Panc1 (cell line): Measurements from ENCODE around the gene TPSB2. TPM values are rescaled to one million over a fixed set of nuclear protein-coding genes. Genes with fewer than 3 reads are reported as not detected.
"Not testable (repeated sequence)": the region's sequence is repeated elsewhere in the genome, so short reads cannot be mapped to it uniquely, and the experiment has no call there.

Experiments
- ATAC-seq: fragments of 200-7000 bp; cut with Tn5 transposase; 2 replicates; pipeline ENCODE4 v1.9.1; 2020; ENCODE audit warnings: mild to moderate bottlenecking, moderate library complexity
- BruUV-seq: library from RNA; stranded (reverse); fragments of 400-500 nt; replicated peaks from 2 replicates; lab custom pipeline; 2021; lab: Mats Ljungman, UMichigan
- CTCF ChIA-PET: fragments of 300-600 bp; sonication (Branson Sonifier 250); formaldehyde crosslinking; loops from one replicate; lab custom pipeline; 2022; ENCODE audit warnings: antibody characterized with exemption; lab: Charles Lee
- POLR2A ChIA-PET: fragments of 300-600 bp; sonication (Branson Sonifier 250); formaldehyde crosslinking; loops from one replicate; lab custom pipeline; 2022; ENCODE audit warnings: antibody characterized with exemption; lab: Charles Lee
- DNase-seq: peaks from one replicate; pipeline ENCODE4 v3.0.0-alpha.2; 2010; ENCODE audit warnings: low read depth, low spot score
- H3K27ac ChIP-seq: 2 replicates; pipeline ENCODE4 v1.5.1; 2011; ENCODE audit warnings: mild to moderate bottlenecking, low read length, inconsistent platforms
- H3K27me3 ChIP-seq: fragments of 200-500 bp; sonication (Bioruptor generic); 2 replicates; pipeline ENCODE4 v1.6.0; 2014; ENCODE audit warnings: low read length, inconsistent platforms; ENCODE audit not compliant: control insufficient read depth, insufficient read depth
- H3K36me3 ChIP-seq: fragments of 200-500 bp; sonication (Bioruptor generic); 2 replicates; pipeline ENCODE4 v1.5.1; 2014; ENCODE audit warnings: inconsistent platforms, mild to moderate bottlenecking, low read length, moderate library complexity; ENCODE audit not compliant: control insufficient read depth, insufficient read depth
- H3K4me1 ChIP-seq: 2 replicates; pipeline ENCODE4 v1.5.1; 2011; ENCODE audit warnings: inconsistent platforms, mild to moderate bottlenecking, low read length, moderate library complexity; ENCODE audit not compliant: control insufficient read depth, insufficient read depth
- H3K4me3 ChIP-seq, 2 experiments: 2 replicates each; pipeline ENCODE4 v1.5.1; 2011 to 2012; ENCODE audit warnings: low read depth in 2 of 2, low read length in 2 of 2, mild to moderate bottlenecking in 2 of 2, inconsistent platforms in 1 of 2, moderate library complexity in 1 of 2
- H3K9me3 ChIP-seq: fragments of 200-500 bp; sonication (Bioruptor generic); 2 replicates; pipeline ENCODE4 v1.5.1; 2014; ENCODE audit warnings: low read depth, mild to moderate bottlenecking, inconsistent platforms, low read length, moderate library complexity; ENCODE audit not compliant: control insufficient read depth, insufficient read depth
- POLR2AphosphoS5 ChIP-seq: IDR thresholded peaks from 2 replicates; pipeline ENCODE4 v1.6.1; 2012; ENCODE audit warnings: mild to moderate bottlenecking, low read depth, low read length, moderate library complexity
- SIN3A ChIP-seq: IDR thresholded peaks from 2 replicates; pipeline ENCODE4 v1.6.1; 2012; ENCODE audit warnings: low read depth, mild to moderate bottlenecking, low read length, moderate library complexity, borderline replicate concordance; ENCODE audit not compliant: insufficient read depth
- TCF7L2 ChIP-seq: IDR thresholded peaks from 2 replicates; pipeline ENCODE4 v1.6.1; 2011; ENCODE audit warnings: mild to moderate bottlenecking, low read depth, low read length, inconsistent platforms
- in situ Hi-C: cut with HindIII; loops from 2 replicates; pipeline ENCODE4 v1.10.0; 2016; ENCODE audit warnings: low sequenced_read_pairs, low pct_unique_long_range_greater_than_20kb
- intact Hi-C: fragments of 100-400 bp; cut with micrococcal nuclease; formaldehyde crosslinking; loops from one replicate; pipeline ENCODE4 v1.10.0; 2022; ENCODE audit not compliant: unreplicated experiment
- total RNA-seq: library from RNA; stranded (reverse); gene quantifications from one replicate; pipeline ENCODE4 v1.2.1, GENCODE V29; 2021; ENCODE audit not compliant: unreplicated experiment
- TF ChIP-seq, protein P1 (sequence below), 2 experiments: IDR thresholded peaks; 2 replicates each; pipeline ENCODE4 v1.6.1; 2011 to 2012; ENCODE audit warnings: low read depth in 2 of 2, control low read depth in 1 of 2, low read length in 1 of 2, mild to moderate bottlenecking in 1 of 2, moderate library complexity in 1 of 2; ENCODE audit not compliant: insufficient read depth in 1 of 2
- TF ChIP-seq, protein P2 (sequence below): fragments of 450-650 bp; IDR thresholded peaks from 2 replicates; pipeline ENCODE4 v1.5.1; 2017; ENCODE audit warnings: mild to moderate bottlenecking

The TPSB2 gene
- total RNA-seq, 1 experiment from 2014 or later = 0.57 TPM

DNA sequence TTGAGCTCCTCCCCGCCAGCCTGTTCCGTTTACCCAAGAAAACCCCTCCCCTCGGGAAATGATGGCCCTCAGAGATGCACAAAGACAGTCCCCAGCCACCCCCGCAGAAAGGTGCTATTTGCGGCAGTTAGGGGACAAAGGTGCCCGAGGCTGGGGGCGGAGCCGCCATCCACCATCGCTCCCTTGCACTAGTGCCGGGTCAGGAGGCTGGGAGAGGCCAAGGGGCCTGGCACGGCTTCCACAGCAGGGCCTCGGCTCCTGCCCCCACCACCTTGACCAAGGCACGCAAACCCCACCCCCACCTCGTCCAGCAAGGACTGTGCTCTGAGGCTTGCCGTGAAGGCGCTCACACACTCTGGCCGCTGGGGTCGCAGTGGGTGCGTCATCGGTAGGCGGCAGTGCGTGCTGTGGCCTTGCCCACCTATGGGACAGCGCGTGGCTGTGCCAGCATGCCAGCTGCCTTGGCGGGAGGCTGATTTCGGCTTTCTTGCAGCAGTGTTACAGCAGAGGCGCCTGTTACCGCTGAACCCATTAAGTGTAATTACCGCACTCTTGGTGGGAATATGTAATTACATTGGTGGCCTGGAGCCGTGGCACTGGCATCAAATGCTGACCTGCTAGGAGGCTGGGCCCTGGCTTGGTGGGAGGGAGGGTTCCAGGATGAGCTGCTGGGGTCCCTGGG, 36.7 kb downstream of the TPSB2 start:
- ChIA-PET POLR2A (no interaction called here), CTCF (interaction anchor here (0.7 to 1.1 kb wide), 2 partner anchors 82 to 87 kb away, joined by 3 read pairs; no protein-coding TSS in a partner anchor)
- peaks cover 34% of the 10 kb centered on the region for H3K4me1 ChIP-seq
- no peaks in the 10 kb centered on the region for H3K36me3 ChIP-seq
- peak overlapping the region; percentile 76 for H3K27ac ChIP-seq
- peak overlapping the region in 1 of 2 experiments; percentile 18; a peak in 1 of 4 replicates for H3K4me3 ChIP-seq
- no peaks in the 10 kb centered on the region for H3K27me3 ChIP-seq
- in situ Hi-C loops (no loop called here), intact Hi-C loops (no loop called here)
- DNase-seq (no peak), ATAC-seq (peak; percentile 78)
- BruUV-seq = no TSS peak
- H3K9me3 ChIP-seq = no peaks in the 10 kb centered on the region
- TF ChIP-seq SIN3A (no peak), POLR2AphosphoS5 (no peak)
- TF ChIP-seq, protein P1, sequence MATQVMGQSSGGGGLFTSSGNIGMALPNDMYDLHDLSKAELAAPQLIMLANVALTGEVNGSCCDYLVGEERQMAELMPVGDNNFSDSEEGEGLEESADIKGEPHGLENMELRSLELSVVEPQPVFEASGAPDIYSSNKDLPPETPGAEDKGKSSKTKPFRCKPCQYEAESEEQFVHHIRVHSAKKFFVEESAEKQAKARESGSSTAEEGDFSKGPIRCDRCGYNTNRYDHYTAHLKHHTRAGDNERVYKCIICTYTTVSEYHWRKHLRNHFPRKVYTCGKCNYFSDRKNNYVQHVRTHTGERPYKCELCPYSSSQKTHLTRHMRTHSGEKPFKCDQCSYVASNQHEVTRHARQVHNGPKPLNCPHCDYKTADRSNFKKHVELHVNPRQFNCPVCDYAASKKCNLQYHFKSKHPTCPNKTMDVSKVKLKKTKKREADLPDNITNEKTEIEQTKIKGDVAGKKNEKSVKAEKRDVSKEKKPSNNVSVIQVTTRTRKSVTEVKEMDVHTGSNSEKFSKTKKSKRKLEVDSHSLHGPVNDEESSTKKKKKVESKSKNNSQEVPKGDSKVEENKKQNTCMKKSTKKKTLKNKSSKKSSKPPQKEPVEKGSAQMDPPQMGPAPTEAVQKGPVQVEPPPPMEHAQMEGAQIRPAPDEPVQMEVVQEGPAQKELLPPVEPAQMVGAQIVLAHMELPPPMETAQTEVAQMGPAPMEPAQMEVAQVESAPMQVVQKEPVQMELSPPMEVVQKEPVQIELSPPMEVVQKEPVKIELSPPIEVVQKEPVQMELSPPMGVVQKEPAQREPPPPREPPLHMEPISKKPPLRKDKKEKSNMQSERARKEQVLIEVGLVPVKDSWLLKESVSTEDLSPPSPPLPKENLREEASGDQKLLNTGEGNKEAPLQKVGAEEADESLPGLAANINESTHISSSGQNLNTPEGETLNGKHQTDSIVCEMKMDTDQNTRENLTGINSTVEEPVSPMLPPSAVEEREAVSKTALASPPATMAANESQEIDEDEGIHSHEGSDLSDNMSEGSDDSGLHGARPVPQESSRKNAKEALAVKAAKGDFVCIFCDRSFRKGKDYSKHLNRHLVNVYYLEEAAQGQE (IDR thresholded peaks at IDR 0.05; ENCODE audit: insufficient read depth in 1 of 2, low read depth in 2 of 2, low read length in 1 of 2) = no peak
- TF ChIP-seq, protein P2, sequence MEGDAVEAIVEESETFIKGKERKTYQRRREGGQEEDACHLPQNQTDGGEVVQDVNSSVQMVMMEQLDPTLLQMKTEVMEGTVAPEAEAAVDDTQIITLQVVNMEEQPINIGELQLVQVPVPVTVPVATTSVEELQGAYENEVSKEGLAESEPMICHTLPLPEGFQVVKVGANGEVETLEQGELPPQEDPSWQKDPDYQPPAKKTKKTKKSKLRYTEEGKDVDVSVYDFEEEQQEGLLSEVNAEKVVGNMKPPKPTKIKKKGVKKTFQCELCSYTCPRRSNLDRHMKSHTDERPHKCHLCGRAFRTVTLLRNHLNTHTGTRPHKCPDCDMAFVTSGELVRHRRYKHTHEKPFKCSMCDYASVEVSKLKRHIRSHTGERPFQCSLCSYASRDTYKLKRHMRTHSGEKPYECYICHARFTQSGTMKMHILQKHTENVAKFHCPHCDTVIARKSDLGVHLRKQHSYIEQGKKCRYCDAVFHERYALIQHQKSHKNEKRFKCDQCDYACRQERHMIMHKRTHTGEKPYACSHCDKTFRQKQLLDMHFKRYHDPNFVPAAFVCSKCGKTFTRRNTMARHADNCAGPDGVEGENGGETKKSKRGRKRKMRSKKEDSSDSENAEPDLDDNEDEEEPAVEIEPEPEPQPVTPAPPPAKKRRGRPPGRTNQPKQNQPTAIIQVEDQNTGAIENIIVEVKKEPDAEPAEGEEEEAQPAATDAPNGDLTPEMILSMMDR = peak; percentile 18; the same call in 1 of the 2 replicates

DNA sequence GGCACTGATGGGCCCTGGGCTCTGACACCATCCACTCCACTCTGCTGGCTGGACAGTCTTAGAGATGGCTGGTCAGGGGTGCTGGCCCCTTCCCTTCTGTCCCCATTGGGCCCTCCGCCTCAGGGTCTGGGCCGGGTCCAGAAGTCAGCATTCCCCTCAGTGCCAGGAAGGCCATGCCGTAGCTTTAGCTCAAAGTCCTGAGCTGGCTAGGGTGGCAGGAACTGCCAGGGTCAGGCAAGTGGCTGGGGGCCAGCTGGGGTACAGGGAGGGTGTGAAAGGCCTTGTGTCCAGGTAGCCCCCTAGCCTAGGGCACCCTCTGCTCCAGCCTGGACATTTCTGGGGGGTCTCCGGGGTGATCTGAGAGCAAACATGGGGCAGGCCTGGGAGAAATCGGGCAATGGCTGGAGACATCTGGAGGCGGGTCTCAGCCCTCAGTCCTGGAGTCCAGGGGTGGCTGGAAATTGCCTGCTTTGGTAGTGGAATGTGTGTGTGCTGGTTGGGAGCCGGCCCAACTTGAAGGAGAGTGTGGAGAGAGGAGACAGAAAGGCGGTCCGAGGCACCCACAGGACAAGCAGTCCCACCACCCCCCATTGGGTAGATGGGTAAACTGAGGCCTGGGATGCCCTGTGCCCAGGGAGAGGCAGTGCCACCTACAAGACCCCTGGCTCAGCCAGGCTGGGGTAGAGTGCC, 37.5 kb downstream of the TPSB2 start:
- DNase-seq (no peak), ATAC-seq (peak; percentile 46)
- no peak for TF ChIP-seq TCF7L2
- TF ChIP-seq SIN3A = no peak
- TF ChIP-seq, protein P1 (IDR thresholded peaks at IDR 0.05; ENCODE audit: insufficient read depth in 1 of 2, low read depth in 2 of 2, low read length in 1 of 2) = no peak
- TF ChIP-seq, protein P2 = no peak
- no peak for TF ChIP-seq POLR2AphosphoS5
- Histone ChIP-seq H3K36me3 (no peaks in the 10 kb centered on the region), H3K27ac (peak overlapping the region; percentile 76), H3K4me1 (peaks cover 34% of the 10 kb centered on the region), H3K27me3 (no peaks in the 10 kb centered on the region), H3K9me3 (no peaks in the 10 kb centered on the region), H3K4me3 (no peak overlapping the region)
- BruUV-seq = no TSS peak
- intact Hi-C loops (no loop called here), in situ Hi-C loops (no loop called here)
- CTCF ChIA-PET = no interaction called here
- POLR2A ChIA-PET = no interaction called here

DNA sequence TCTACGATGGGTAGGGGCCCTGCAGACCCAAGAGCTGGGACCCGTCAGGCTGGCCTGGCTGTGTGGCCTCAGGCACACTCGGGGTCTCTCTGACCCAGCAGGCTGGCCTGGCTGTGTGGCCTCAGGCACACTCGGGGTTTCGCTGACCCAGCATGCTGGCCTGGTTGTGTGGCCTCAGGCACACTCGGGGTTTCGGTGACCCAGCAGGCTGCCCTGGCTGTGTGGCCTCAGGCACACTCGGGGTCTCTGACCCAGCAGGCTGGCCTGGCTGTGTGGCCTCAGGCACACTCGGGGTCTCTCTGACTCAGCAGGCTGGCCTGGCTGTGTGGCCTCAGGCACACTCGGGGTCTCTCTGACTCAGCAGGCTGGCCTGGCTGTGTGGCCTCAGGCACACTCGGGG, 39.2 kb downstream of the TPSB2 start:
- H3K27ac ChIP-seq, BruUV-seq, DNase-seq, H3K36me3 ChIP-seq, POLR2A ChIA-PET, in situ Hi-C loops, ATAC-seq, H3K4me3 ChIP-seq, H3K9me3 ChIP-seq, intact Hi-C loops, H3K27me3 ChIP-seq: not testable (repeated sequence)
- peaks cover 27% of the 10 kb centered on the region for H3K4me1 ChIP-seq
- CTCF ChIA-PET = interaction anchor here (0.9 kb wide), 1 partner anchor 91 kb away, joined by 4 read pairs; no protein-coding TSS in a partner anchor
